ENCODE measurements around the gene MBNL2.

MBNL2 gene

DNA sequence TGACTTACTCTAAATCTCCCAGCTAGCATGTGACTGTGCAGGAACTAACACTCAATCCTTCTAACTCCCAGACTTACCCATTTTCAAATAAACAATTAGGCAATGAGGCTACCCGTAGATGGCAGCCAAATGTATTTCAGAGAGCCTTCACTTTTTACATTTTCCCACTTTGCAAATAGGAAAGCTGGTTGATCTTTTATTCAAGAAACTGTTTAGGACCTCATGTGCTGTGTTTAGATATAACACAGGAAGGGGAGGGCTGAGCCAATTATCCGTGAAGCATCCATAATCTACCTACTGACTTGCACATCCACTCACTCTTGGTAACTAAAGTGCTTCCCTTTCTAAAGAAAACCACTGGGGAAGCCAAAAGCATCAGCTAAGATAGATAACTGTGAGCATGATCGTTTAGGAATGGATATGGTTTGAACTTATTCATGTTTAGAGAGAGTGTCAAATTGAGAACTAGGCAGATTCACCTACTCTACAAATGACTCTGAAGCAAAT lies 33.4 kb downstream of the MBNL2 start:
- DNase-seq = no peak

DNA sequence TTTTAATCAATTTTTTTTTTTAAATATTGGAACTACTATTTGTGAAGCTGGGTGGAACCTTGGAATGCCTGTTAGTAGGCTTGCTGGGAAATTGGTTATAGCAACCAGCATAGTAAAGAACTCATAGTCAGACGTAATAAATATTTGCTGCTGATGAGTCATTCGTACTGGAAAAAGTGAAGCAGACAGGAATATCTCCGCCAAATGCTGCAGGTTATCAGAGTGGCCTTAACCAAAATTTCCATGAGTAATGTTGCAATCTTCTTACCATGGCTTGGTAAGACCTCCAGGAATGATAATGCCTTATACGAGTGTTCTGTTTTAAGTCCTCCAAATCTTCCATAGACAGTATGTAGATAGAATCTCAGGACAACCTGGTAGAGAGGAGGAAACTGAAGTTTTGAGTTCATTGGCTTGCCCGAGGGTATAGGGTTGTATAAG lies 34.2 kb downstream of the MBNL2 start:
- DNase-seq = no peak

DNA sequence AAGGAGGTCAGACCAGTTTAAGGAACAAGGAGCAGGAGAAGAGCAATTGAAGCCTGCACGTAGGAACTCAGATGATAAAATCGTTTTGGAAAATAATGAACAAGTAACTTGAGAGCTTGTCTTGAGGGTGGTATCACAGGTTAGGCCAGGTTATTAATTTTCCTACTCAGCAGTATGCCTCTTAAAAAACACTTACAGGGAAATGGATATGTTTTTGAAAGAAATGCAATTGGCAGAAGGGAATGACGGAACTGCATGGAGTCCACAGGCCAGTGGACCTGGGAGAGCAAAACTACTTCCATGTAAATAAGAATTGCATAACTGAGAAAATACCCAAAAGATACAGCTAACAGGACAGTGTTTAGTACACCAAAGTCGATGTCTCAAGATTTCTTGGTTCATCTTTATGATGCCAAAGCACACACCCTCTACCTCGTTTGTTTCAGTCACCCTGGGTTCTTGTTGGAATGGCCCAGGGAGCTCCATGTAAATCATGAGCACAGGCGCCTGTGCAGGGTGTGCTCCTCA lies 35.2 kb downstream of the MBNL2 start:
- no peak for DNase-seq

DNA sequence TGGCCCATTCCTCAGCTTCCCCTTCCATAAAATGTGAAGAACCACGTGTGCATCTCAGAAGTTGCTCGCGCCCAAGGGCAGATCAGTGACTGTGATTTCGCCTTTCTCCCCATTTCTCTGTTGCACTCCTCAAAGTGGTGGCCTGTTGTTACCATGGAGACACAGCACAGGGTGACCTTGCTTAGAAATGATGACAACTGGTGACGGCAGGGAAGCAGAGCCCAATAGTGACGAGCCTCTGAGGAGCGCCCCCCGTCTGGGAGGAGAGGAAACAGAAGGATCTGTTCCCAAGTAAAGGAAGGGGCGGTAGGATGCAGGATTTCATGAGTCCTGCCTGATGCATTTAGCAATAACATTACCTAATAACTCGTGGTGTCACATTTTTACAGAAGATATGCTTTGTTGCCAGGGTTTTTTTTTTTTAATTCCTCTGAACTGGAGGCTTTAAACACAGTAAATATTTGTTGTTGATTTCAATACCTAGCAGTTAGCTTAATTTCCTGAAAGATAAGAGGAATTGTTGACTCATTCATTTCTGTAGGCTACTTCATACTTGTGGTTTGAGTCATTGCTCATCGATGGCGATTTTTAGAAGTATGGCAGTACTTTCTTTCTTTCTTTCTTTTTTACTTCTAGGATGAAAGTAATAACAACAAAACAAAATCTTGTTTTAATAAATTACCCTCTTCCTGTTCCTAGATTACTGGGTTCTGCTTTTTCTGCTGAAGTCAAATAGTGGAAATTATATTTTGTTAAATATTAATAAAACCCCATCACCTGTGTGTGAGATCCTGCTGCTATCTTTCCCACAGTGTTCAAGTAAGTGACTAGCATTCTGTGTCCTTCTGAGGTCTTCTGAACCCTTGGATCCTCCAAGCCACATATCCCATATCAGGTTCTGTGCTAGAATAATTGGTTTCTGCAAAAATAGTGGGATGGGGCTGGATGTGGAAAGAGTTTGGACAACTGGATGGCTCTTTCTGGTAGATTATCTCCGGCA lies 36.0 kb downstream of the MBNL2 start:
- DNase-seq = no peak

DNA sequence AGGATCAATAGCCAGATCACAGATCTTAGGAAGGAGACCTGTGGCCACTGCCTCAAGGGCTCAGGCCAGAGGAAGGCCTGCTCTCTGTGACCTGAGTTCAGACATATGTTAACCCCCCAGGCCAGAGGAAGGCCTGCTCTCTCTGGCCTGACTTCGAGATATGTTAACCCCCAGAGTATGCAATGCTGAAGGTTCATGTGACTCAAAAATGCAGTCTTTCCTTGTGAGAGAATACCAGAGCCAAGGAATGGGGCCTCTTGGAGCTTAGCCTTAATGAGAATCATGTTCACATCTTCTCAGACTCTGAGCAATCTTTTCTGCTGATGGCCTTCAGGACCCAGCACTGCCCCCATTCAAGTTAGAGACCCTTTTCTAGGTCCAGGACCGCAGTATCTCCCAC lies 36.7 kb downstream of the MBNL2 start:
- DNase-seq = no peak

DNA sequence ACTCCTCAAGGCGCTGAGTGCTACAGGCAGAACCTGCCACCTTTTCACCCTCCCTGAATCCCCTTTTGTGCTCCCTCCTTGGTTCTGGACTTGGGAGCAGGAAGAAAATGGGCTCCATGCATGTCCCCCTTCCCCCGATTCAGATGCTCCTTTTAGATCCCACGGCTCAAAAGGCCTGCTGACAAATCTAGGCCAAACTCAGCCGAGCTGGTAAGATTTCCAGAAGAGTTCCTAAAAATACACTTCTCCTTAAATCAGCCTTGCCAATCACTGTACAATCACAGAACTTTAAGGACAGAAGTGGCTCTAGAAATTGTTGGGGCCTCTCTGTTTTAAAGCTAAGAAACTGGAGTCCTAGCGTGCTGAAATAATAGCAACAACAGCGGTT lies 37.3 kb downstream of the MBNL2 start:
- DNase-seq = no peak

DNA sequence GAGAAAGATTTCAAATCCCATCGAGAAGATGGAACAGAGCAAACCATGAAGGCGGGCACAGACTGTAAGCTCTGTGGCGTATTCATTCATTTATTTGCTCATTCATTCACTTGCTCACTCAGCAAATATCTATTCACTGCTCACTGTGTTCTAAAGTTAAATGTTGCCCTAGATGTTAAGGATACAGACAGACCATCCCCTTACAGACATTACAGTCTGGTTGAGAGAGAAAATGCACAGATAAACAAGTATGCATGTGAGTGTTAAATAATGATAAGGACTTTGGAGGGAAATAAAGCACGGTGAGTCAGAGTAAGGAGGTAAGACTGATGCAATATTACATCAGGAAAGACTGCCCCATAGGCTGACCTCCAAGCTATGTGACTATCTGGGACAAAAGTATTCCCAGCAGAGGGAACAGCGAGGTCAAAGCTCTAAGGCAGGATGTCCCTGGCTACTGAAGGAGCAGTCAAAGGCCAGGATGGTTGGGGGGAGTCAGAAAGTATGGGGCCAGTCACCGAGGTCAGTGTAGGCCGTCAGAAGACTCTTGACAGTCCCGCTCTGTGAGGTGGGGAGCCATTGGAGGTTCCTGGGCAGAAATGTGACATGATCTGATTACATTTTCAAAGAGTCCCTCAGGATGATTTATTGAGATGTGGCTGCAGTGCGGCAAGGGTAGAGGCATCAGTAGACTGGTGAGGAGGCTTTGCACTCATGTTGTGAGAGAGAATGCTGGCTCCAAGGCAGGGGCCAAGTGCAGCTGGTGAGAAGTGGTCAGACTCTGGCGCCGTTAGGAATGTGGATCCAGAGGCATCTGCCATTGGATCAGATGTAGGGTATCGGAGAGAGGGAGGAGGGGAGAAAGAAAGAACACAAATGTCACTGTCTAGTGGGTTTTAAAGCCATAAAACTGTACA lies 37.9 kb downstream of the MBNL2 start:
- DNase-seq = no peak

DNA sequence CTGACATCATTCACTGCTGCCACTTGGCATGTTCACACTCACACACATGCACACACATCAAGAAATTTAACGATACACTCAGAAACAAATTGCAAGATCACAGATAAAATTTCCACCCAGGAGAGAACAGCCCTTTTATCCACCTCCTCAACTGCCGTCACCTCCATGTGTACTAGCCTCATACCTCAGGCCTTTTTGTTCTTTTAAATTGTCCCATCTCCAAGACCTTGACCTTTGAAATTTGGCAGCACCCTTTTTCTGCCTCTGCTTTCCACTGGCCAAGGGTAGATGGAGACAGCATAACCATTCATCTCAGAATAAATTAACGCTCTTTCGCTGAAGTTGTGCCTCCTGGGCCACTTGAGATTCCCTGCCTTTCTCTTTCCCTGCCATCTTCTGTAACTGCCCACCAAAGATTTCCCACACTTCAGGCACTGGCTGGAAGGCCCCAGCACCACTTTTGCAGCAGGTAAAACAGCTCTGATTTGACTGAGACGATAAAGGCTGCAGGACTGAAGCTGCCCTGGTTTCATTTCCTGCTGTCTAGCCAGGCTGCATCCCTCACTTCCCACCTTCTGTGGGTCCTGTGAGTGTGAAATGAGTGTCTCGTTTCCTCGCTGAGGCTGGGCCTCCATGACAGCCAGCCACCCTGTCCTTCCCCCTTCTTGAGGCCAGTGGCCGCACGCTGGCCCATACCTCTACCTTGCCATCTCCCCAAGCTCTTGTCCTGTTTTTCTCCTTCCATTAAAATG lies 39.3 kb downstream of the MBNL2 start:
- DNase-seq = peak; percentile 9

DNA sequence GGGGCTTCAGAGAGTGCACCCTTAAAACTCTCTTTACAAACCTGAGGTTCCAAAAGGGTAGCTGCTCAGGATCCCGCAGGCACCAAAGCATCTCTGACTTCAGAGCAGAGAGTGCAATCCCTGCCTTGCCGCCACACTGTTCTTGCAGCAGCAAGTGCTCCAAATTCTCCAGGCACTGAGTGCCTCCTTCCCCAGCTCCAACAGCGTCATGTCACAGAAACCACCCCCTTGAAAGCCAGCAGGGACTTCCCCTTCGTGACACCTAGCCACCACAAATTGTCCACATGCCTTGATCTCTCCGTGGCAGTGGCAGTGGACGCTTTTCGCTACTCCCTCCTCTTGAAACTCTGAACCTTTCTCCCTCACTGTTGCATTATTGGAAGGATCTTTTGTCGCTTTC lies 39.9 kb downstream of the MBNL2 start:
- no peak for DNase-seq

DNA sequence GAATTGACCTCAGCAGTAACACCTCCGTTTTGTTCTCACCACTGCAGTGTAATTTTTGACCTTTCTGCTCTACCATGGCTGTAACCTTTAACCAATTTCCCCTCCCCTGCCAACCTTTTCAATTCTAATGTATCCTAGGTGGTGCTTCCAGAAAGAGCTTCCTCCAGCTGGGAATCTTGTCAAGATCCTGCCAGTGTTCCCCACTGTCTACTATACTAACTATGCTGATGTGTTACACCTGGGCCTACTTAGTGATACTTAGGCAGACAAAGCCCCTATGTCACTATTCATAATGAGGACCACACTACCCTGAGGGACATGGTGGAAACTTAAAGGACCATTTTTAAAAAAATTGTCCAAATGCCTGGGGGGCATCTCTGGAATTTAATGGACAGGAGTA lies 41.0 kb downstream of the MBNL2 start:
- DNase-seq = no peak

DNA sequence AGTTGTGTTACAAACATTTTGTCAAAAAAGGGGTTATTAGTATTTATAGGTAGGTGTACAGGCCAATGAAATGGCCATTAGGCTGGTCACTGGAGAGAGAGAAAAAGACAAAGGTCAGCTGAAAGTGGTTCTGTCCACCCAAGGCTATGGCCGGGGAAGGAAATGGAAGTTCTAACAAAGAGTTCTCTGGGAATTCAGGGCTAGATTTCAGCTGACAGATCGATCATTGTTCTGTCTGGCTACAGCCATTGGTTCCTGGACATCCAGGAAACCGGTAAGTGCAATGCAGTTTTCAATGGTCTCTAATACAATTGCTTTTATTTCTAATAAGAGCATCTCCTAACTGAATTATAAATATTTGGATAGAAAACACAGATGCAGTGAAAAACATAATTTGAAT lies 42.5 kb downstream of the MBNL2 start:
- no peak for DNase-seq

DNA sequence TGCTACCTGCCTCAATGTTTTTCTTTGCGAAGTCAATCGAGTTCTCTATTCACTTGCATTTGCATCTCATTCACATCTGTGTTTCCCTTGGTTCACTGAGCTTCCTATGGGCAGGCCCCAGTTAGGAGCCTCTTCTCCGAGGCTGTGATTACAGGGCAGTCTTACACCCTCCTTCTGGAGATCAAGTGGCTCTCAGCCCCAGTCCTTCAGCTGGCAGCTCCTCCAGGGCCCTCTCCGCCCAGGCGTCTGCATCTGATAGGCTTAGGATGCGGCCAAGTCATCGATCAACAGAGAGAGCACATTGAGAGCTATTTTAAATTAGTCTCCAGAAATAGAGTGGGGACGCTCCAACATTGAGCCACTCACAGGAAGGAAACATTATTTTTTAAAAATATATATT lies 44.2 kb downstream of the MBNL2 start:
- DNase-seq = no peak

DNA sequence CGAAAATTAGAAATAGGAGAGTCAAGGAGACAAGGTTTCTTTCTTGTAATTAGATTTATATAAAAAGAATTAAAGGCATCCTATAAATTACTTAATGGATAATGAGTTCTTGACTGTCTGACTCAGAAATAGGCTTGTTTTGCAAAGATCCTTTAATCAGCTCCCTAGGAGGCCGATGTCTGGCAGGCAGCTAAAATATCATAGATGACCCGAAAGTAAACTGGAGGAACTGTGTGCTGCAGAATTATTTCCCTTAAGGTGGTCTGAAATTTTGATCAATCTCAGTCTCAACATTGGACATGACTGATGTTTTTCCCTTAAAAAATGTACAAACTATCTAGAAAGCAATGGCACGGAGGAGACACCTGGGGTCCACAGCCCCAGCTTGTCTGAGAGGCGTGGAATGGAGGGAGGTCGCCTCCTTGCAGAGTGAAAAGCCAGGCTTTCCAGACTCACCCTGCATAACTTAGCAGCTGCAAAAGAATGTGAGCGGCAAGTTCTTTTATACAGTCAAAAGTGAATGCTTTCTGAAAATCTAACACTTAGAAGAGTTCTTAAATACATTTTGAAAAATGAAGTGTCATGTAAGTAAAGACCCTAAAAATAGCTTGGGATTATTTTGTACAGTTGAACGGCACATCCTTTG lies 44.8 kb downstream of the MBNL2 start:
- no peak for DNase-seq

DNA sequence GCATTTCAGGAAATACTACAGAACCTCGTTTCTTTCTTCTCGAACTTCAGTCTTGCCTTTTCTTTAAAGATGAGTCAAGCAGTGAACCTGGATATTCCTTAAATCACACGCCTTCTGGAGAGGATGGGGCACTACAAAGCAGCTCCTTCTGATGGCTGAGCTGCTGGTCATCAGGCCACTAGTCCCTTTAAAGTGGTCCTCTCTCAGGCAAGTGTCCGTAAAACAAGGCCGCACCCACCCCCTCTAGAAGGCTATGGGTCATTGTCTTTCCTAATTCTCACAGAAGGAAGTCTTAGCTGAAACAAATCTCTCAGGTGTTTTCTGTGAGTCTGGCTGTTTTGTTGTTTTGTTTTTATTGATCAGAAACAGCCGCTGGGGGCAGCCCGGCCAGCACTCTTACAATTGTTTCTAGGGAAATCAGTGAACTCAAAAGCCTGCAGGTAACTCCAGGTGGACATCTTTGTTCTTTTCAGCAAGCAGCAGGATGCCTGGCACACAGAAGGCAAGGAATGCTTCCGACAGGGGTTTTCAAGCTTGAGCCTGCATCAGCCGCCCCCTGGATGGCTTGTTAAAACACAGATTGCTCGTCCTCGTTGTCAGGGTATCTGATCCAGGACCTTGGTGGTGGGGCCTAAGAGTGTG lies 45.4 kb downstream of the MBNL2 start:
- DNase-seq = no peak

DNA sequence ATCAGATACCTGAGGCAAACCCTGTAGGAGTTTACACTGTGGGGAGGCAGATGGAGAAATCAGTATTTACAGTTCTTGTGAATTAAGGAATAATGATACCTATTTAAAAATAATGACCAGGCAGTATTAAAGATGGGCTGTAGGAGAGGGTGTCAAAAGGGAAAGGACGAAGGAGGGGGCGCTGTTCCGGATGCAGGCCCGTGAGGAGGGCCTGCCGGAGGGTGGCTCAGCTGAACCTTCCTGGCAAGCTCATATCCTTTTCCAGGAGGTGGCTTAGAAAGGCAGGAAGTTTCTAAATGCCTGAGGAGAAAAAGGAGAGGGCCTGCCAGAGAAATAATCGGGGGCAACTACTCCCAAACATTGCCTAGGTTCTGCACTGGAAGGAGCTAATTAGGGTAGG lies 46.6 kb downstream of the MBNL2 start:
- no peak for DNase-seq

DNA sequence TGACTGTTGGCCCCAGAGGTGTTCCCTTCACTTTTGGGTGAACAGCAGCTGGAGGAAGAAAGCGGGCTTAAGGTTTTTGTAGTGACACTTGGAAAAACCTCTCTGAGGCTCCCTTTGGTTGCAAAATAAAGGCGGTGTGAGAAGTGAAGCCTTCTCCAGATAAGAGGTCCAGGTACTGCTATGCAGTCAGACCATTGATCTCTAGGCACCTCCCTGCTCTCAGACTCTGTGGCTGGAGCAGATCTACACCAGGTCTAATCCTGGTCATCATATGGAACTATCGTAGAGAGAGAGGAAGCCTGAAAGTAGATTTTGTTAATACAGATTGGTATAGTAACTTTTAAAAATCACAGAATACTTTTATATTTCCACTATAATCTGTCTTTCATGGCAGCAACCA lies 47.5 kb downstream of the MBNL2 start:
- DNase-seq = no peak

DNA sequence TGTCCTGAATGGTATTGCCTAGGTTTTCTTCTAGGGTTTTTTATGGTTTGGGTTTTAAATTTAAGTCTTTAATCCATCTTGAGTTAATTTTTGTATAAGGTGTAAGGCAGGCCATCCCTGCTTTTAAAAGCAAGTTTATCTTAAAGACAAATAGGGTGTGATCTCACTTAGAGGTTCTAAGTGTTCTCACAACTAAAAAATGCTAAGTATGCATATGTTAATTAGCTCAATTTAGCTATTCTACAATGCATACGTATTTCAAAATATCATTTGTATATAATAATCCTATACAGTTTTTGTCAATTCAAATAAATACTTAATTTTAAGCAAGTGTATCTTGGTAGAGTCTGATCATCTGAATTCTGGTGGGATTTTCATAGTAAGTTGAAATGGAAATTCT lies 50.4 kb downstream of the MBNL2 start:
- DNase-seq = no peak

DNA sequence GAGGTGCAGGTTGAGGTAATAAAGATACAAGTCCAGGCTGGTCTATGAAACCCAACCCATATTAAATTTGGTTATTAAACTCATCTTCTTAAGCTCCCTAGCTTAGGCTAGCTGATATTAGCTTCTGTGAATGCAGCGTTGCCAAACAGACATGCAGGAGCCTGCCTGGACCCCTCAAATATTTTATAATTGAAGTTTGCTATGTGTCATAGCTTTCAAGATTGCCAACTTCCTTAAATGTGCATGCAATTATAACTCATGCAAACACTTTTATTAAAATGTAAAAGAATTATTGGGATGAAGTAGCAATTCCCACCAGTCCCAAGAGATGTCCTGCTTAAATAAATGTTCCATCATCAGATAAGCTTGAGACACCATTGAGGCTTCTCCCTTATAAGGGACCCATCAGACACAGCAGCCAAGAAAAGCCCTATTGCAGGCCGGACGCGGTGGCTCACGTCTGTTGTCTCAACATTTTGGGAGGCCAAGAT lies 51.3 kb downstream of the MBNL2 start:
- no peak for DNase-seq

DNA sequence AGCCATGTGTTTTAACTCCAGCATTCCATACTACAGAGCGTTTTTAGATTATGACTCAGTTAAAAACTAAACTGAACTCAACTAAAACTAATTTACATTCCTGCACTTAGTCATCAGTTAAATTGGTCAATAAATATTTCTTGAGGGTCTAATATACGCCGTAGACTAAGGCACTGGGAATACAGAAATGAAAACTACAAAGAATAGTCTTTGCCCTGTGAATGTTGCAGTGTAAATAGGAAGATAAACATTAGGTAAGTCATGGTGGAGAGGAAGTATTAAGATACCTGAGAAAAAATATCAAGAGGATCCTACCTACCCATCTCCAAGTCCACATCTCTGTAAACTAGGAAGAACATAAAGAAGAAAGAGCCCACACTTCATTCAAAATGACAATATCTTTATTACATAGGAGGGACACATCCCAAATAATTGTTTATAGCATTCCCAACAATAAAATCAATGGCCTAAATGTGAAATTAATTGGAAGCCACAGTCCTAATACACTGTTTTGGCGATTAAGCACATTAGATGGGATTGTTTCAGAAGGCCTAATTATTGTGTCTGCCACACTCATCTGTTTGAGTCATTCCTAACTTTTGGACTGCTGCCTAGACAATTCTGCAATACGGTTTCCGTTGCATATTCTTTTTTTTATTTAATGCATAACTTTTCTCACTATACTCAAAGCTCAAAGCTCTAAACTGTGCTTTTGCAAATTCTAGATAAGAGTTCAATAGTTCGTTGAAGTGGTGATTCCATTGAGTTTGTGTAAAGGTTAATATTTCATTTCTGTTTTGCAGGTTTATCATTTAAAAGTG lies 52.9 kb downstream of the MBNL2 start:
- DNase-seq = no peak

DNA sequence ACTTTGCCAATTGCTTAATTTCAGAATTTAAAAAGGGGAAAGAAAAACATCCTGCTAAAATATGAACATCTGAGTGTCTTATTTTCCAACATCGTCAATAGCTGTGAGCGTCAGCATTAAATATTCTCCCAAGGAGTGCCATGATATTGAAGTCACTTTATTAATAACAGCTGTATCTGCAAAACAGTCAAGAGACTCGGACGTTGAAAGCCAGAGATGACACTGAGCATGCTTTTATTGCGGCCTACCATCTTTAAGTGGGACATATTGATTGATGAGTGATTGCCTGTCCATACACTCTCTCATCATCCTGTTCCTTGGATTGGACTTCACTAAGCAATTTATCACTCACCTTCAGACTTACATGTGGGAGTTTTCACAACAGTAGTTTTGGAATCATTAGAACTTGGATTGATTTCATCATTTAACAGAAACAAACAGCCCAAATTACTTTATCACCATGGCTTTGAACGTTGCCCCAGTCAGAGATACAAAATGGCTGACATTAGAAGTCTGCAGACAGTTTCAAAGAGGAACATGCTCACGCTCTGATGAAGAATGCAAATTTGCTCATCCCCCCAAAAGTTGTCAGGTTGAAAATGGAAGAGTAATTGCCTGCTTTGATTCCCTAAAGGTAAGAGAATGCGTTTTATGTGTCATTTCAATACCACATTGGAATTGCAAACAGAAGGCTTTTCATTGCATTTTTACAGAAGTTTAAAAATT lies 53.8 kb downstream of the MBNL2 start:
- DNase-seq = no peak

All from activated gamma-delta T cell (primary cell).